Measurements from ENCODE around the gene TARS3. TPM values are rescaled to one million over a fixed set of nuclear protein-coding genes. Genes with fewer than 3 reads are reported as not detected.
A peak's percentile ranks its signal among the peaks of the same experiment; 100 is the strongest.

The TARS3 gene
- total RNA-seq, 1 donor from 2014 or later = 5.6 TPM

- DNase-seq (ENCODE audit: low read depth in 2 of 2) = peak in 1 of 2 donors; percentile 37
These were observed 22.2 kb downstream of the TARS3 start for GRCh38 chr15:101702077-101702476.

GRCh38 chr15:101698314-101698713 lies 26.0 kb downstream of the TARS3 start:
- DNase-seq (ENCODE audit: low read depth in 2 of 2) = no peak

- no peak for DNase-seq (ENCODE audit: low read depth in 2 of 2)
These were observed 26.8 kb downstream of the TARS3 start for GRCh38 chr15:101697488-101697887.

- DNase-seq (ENCODE audit: low read depth in 2 of 2) = no peak
These were observed 27.4 kb downstream of the TARS3 start for GRCh38 chr15:101696829-101697228.

GRCh38 chr15:101694261-101694660 lies 30.0 kb downstream of the TARS3 start:
- DNase-seq (ENCODE audit: low read depth in 2 of 2) = no peak

GRCh38 chr15:101692801-101693598 lies 31.3 kb downstream of the TARS3 start:
- DNase-seq (ENCODE audit: low read depth in 2 of 2) = no peak

- DNase-seq (ENCODE audit: low read depth in 2 of 2) = no peak
These were observed 34.4 kb downstream of the TARS3 start for GRCh38 chr15:101689901-101690300.

- no peak for DNase-seq (ENCODE audit: low read depth in 2 of 2)
These were observed 37.6 kb downstream of the TARS3 start for GRCh38 chr15:101686718-101687117.

GRCh38 chr15:101684877-101685276 lies 39.4 kb downstream of the TARS3 start:
- DNase-seq (ENCODE audit: low read depth in 2 of 2) = no peak

- no peak for DNase-seq (ENCODE audit: low read depth in 2 of 2)
These were observed 39.9 kb downstream of the TARS3 start for GRCh38 chr15:101684384-101684783.

GRCh38 chr15:101679806-101680205 lies 44.5 kb downstream of the TARS3 start:
- DNase-seq (ENCODE audit: low read depth in 2 of 2) = no peak

GRCh38 chr15:101676921-101677329 lies 47.3 kb downstream of the TARS3 start:
- no peak for DNase-seq (ENCODE audit: low read depth in 2 of 2)

- peak in 1 of 2 donors; percentile 68 for DNase-seq (ENCODE audit: low read depth in 2 of 2)
These were observed 48.3 kb downstream of the TARS3 start for GRCh38 chr15:101675796-101676582.

- peak in 1 of 2 donors; percentile 44 for DNase-seq (ENCODE audit: low read depth in 2 of 2)
These were observed 49.3 kb downstream of the TARS3 start for GRCh38 chr15:101675015-101675414.

- DNase-seq (ENCODE audit: low read depth in 2 of 2) = no peak
These were observed 52.0 kb downstream of the TARS3 start for GRCh38 chr15:101672298-101672697.

GRCh38 chr15:101669744-101670143 lies 54.5 kb downstream of the TARS3 start:
- no peak for DNase-seq (ENCODE audit: low read depth in 2 of 2)

- no peak for DNase-seq (ENCODE audit: low read depth in 2 of 2)
These were observed 56.4 kb downstream of the TARS3 start for GRCh38 chr15:101667881-101668280.

GRCh38 chr15:101664303-101664913 lies 59.9 kb downstream of the TARS3 start:
- peak; percentile 40 to 56 for DNase-seq (ENCODE audit: low read depth in 2 of 2)

GRCh38 chr15:101662203-101662602 lies 62.1 kb downstream of the TARS3 start:
- DNase-seq (ENCODE audit: low read depth in 2 of 2) = no peak

GRCh38 chr15:101660005-101660404 lies 64.3 kb downstream of the TARS3 start:
- DNase-seq (ENCODE audit: low read depth in 2 of 2) = no peak

GRCh38 chr15:101657968-101658784 lies 66.1 kb downstream of the TARS3 start:
- peak; percentile 83 to 84 for DNase-seq (ENCODE audit: low read depth in 2 of 2)
